PC-3 (cell line): ENCODE measurements around the gene LHFPL2.

Experiments used
- CTCF ChIP-seq: fragments of 300-600 bp; sonication (generic); conservative IDR thresholded peaks from 2 replicates; pipeline ENCODE4 v1.5.1; 2017; ENCODE audit warnings: antibody characterized with exemption, low read depth, mild to moderate bottlenecking, low read length
- EZH2 ChIP-seq: fragments of 300-600 bp; sonication (generic); IDR thresholded peaks from one replicate; pipeline ENCODE4 v1.6.1; 2017; ENCODE audit warnings: antibody characterized with exemption, mild to moderate bottlenecking, low read length; ENCODE audit not compliant: unreplicated experiment

GRCh38 chr5:78601559-78602314, 46.8 kb downstream of the LHFPL2 start:
- TF ChIP-seq EZH2 (no peak), CTCF (no peak)
